IMR-90 (cell line): Measurements from ENCODE around the gene SUSD1. TPM values are rescaled to one million over a fixed set of nuclear protein-coding genes. Genes with fewer than 3 reads are reported as not detected.
"Not testable (repeated sequence)": the region's sequence is repeated elsewhere in the genome, so short reads cannot be mapped to it uniquely, and the experiment has no call there.

Experiments used
- ATAC-seq: fragments of 200-7000 bp; cut with Tn5 transposase; 2 replicates; pipeline ENCODE4 v1.9.1; 2020; ENCODE audit warnings: low read depth, mild to moderate bottlenecking, moderate library complexity
- BruUV-seq: library from RNA; stranded (reverse); fragments of 400-500 nt; replicated peaks from 2 replicates; lab custom pipeline; 2021; lab: Mats Ljungman, UMichigan
- CTCF ChIA-PET: fragments of 300-600 bp; formaldehyde crosslinking; extraction: SDS; loops from one replicate; lab custom pipeline; 2021; ENCODE audit warnings: antibody characterized with exemption; lab: Yijun Ruan, JAX
- POLR2A ChIA-PET: fragments of 300-600 bp; sonication (Branson Sonifier 250); formaldehyde crosslinking; loops from one replicate; lab custom pipeline; 2022; ENCODE audit warnings: antibody characterized with exemption; ENCODE audit not compliant: unreplicated experiment; lab: Charles Lee
- DNase-seq: peaks from one replicate; pipeline ENCODE4 v3.0.0; 2013
- H2AFZ ChIP-seq: replicated peaks from 2 replicates; pipeline ENCODE3; 2013; ENCODE audit warnings: low read length, mild to moderate bottlenecking; ENCODE audit not compliant: poor library complexity
- H2AK5ac ChIP-seq: 2 replicates; pipeline ENCODE4 v1.6.1; 2013; ENCODE audit warnings: low read depth, low read length, inconsistent platforms
- H2AK9ac ChIP-seq: replicated peaks from 2 replicates; pipeline ENCODE3; 2013; ENCODE audit warnings: mild to moderate bottlenecking, low read depth, low read length, moderate library complexity; ENCODE audit not compliant: poor library complexity
- H2BK120ac ChIP-seq: 2 replicates; pipeline ENCODE4 v1.6.1; 2013; ENCODE audit warnings: low read depth, low read length, inconsistent platforms
- H2BK15ac ChIP-seq: 3 replicates; pipeline ENCODE4 v1.6.1; 2013; ENCODE audit warnings: low read depth, low read length, inconsistent platforms
- H2BK20ac ChIP-seq: 2 replicates; pipeline ENCODE4 v1.6.1; 2013; ENCODE audit warnings: low read depth, mild to moderate bottlenecking, inconsistent platforms, low read length, moderate library complexity
- H2BK5ac ChIP-seq: 2 replicates; pipeline ENCODE4 v1.6.1; 2013; ENCODE audit warnings: mild to moderate bottlenecking, low read depth, low read length, inconsistent platforms; ENCODE audit not compliant: poor library complexity, severe bottlenecking
- H3K14ac ChIP-seq: replicated peaks from 2 replicates; pipeline ENCODE4 v1.6.1; 2013; ENCODE audit warnings: low read depth, low read length, inconsistent platforms
- H3K18ac ChIP-seq: 2 replicates; pipeline ENCODE4 v1.6.1; 2013; ENCODE audit warnings: low read depth, low read length, control low read depth
- H3K23ac ChIP-seq: 2 replicates; pipeline ENCODE4 v1.6.1; 2013; ENCODE audit warnings: low read depth, low read length, inconsistent platforms
- H3K27ac ChIP-seq: 2 replicates; pipeline ENCODE4 v1.5.1; 2013; ENCODE audit warnings: mild to moderate bottlenecking, control low read depth, low read length; ENCODE audit not compliant: insufficient read depth
- H3K27me3 ChIP-seq: 2 replicates; pipeline ENCODE4 v1.6.1; 2013; ENCODE audit warnings: low read length; ENCODE audit not compliant: control insufficient read depth, insufficient read depth
- H3K36me3 ChIP-seq: 2 replicates; pipeline ENCODE4 v1.6.1; 2013; ENCODE audit warnings: low read length, mixed read lengths; ENCODE audit not compliant: control insufficient read depth, insufficient read depth
- H3K4ac ChIP-seq: 2 replicates; pipeline ENCODE4 v1.6.1; 2013; ENCODE audit warnings: low read depth, low read length, inconsistent platforms
- H3K4me1 ChIP-seq: 2 replicates; pipeline ENCODE4 v1.6.1; 2013; ENCODE audit warnings: low read length, mixed read lengths; ENCODE audit not compliant: control insufficient read depth, insufficient read depth
- H3K4me2 ChIP-seq: 2 replicates; pipeline ENCODE4 v1.6.1; 2013; ENCODE audit warnings: low read depth, mild to moderate bottlenecking, control low read depth, low read length, moderate library complexity
- H3K4me3 ChIP-seq: 2 replicates; pipeline ENCODE4 v1.5.1; 2013; ENCODE audit warnings: low read depth, mild to moderate bottlenecking, control low read depth, low read length, moderate library complexity; ENCODE audit not compliant: insufficient read depth
- H3K56ac ChIP-seq: 2 replicates; pipeline ENCODE4 v1.6.1; 2013; ENCODE audit warnings: low read length, inconsistent platforms; ENCODE audit not compliant: insufficient read depth; ENCODE audit errors: extremely low read depth
- H3K79me1 ChIP-seq, 2 experiments: 2 replicates each; pipeline ENCODE4 v1.6.1; 2013; ENCODE audit warnings: low read length in 2 of 2, inconsistent platforms in 1 of 2, low read depth in 1 of 2
- H3K9ac ChIP-seq: 2 replicates; pipeline ENCODE4 v1.6.1; 2013; ENCODE audit warnings: low read depth, low read length, control low read depth
- H3K9me1 ChIP-seq: 2 replicates; pipeline ENCODE4 v1.6.1; 2013; ENCODE audit warnings: low read length, inconsistent platforms; ENCODE audit not compliant: insufficient read depth
- H3K9me3 ChIP-seq: 2 replicates; pipeline ENCODE4 v1.6.1; 2013; ENCODE audit warnings: low read length; ENCODE audit not compliant: control insufficient read depth, insufficient read depth
- H4K20me1 ChIP-seq: 2 replicates; pipeline ENCODE4 v1.6.1; 2013; ENCODE audit warnings: low read length, inconsistent platforms; ENCODE audit not compliant: insufficient read depth
- H4K5ac ChIP-seq: 2 replicates; pipeline ENCODE4 v1.6.1; 2013; ENCODE audit warnings: mild to moderate bottlenecking, low read depth, low read length, control low read depth
- H4K8ac ChIP-seq, 2 experiments: 2 replicates each; pipeline ENCODE4 v1.6.1; 2013; ENCODE audit warnings: low read depth in 2 of 2, low read length in 2 of 2, control low read depth in 1 of 2, inconsistent platforms in 1 of 2
- H4K91ac ChIP-seq: 2 replicates; pipeline ENCODE4 v1.6.1; 2013; ENCODE audit warnings: low read depth, low read length, inconsistent platforms; ENCODE audit not compliant: insufficient read depth
- WGBS, 2 experiments: methylation state at CpG; one replicate each; pipeline versions ENCODE4 v1.1.5 to v1.1.7; 2013; ENCODE audit warnings: missing lambda C conversion rate in 2 of 2; ENCODE audit not compliant: insufficient read length in 1 of 2; ENCODE audit errors: extremely low coverage in 2 of 2; 5-methylcytosine and 5-hydroxymethylcytosine counted together
- dilution Hi-C: fragments of 300-500 bp; cut with HindIII; formaldehyde crosslinking; loops from one replicate; pipeline ENCODE4 v1.14.3; 2018; ENCODE audit warnings: low sequenced_read_pairs; ENCODE audit not compliant: unreplicated experiment
- in situ Hi-C: fragments of 300-500 bp; cut with MboI; formaldehyde crosslinking; loops from 3 replicates; pipeline ENCODE4 v1.14.3; 2019; ENCODE audit warnings: low sequenced_read_pairs, inconsistent platforms, mixed read lengths
- intact Hi-C: fragments of 100-400 bp; cut with micrococcal nuclease; formaldehyde crosslinking; loops from 2 replicates; pipeline ENCODE4 v1.10.0; 2022
- polyA plus RNA-seq, 3 experiments: library from polyadenylated mRNA; depleted of rRNA; stranded (reverse); fragments of >200 nt; gene quantifications; 2 replicates each; pipeline ENCODE4 v1.2.3, GENCODE V29; 2012; ENCODE audit warnings: low replicate concordance in 1 of 3
- total RNA-seq: library from RNA; depleted of rRNA; stranded (reverse); fragments of >200 nt; gene quantifications from 2 replicates; pipeline ENCODE4 v1.2.3, GENCODE V29; 2012

SUSD1 gene
- total and polyA plus RNA-seq, 2 of the 4 experiments (the other 2 are of a cell fraction): 4.0 to 4.7 TPM

DNA sequence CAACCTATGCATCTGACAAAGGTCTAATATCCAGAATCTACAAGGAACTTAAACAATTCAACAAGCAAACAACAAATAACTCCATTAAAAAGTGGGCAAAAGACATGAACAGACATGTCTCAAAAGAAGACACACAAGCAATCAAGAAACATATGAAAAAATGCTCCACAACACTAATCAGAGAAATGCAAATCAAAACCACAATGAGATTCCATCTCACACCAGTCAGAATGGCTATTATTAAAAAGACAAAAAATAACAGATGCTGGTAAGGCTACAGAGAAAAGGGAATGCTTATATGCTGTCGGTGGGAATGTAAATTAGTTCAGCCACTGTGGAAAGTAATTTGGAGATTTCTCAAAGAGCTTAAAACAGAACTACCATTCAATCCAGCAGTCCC, 41.3 kb downstream of the SUSD1 start:
- H4K8ac ChIP-seq, ATAC-seq, H2BK20ac ChIP-seq, H2AK5ac ChIP-seq, H3K18ac ChIP-seq, H3K9ac ChIP-seq, H4K5ac ChIP-seq, H2AFZ ChIP-seq, H3K27me3 ChIP-seq, BruUV-seq, H2BK5ac ChIP-seq, DNase-seq, H3K4me3 ChIP-seq, H3K4me2 ChIP-seq, POLR2A ChIA-PET, H3K36me3 ChIP-seq, in situ Hi-C loops, H2AK9ac ChIP-seq, intact Hi-C loops, H2BK120ac ChIP-seq, H3K4me1 ChIP-seq, H3K27ac ChIP-seq, H3K79me1 ChIP-seq, H3K14ac ChIP-seq, H4K91ac ChIP-seq, H3K4ac ChIP-seq, H4K20me1 ChIP-seq, dilution Hi-C loops, H3K9me1 ChIP-seq, H3K9me3 ChIP-seq, H3K23ac ChIP-seq, CTCF ChIA-PET, H3K56ac ChIP-seq, H2BK15ac ChIP-seq: not testable (repeated sequence)
- WGBS, 2 experiments: no CpG with 5 or more reads among the region's 1 CpG
